PC-9 (cell line): ENCODE measurements around the gene C17orf113.

Experiments used
- CTCF ChIP-seq: fragments of 200-600 bp; sonication (generic); conservative IDR thresholded peaks from 2 replicates; pipeline ENCODE4 v1.6.1; 2017; ENCODE audit warnings: mixed run types, antibody characterized with exemption, mild to moderate bottlenecking, moderate library complexity
- EZH2 ChIP-seq: fragments of 200-600 bp; sonication (generic); IDR thresholded peaks from 2 replicates; pipeline ENCODE4 v1.8.0; 2017; ENCODE audit warnings: antibody characterized with exemption, low read depth

GRCh38 chr17:42067371-42068091 lies 17.1 kb upstream of the C17orf113 start:
- TF ChIP-seq EZH2: no peak
- TF ChIP-seq CTCF: peak; percentile 86
